Fibroblast of lung (primary cell): ENCODE results near the gene KMT2C. TPM values are rescaled to one million over a fixed set of nuclear protein-coding genes. Genes with fewer than 3 reads are reported as not detected.
"Not testable (repeated sequence)": the region's sequence is repeated elsewhere in the genome, so short reads cannot be mapped to it uniquely, and the experiment has no call there.

Experiments
- DNase-seq, 2 donors: peaks; one replicate each; pipeline versions ENCODE4 v3.0.0 to v3.0.0-alpha.2; 2010; ENCODE audit warnings: low read depth in 2 of 2
- H2AFZ ChIP-seq: 2 replicates; pipeline ENCODE4 v1.5.1; 2012; ENCODE audit warnings: low read length, control low read depth, inconsistent platforms
- H3K27ac ChIP-seq: 2 replicates; pipeline ENCODE4 v1.5.1; 2011; ENCODE audit warnings: low read length, control low read depth; ENCODE audit not compliant: insufficient read depth
- H3K27me3 ChIP-seq: 2 replicates; pipeline ENCODE4 v1.5.1; 2011; ENCODE audit warnings: mild to moderate bottlenecking, low read length; ENCODE audit not compliant: control insufficient read depth, insufficient read depth
- H3K36me3 ChIP-seq: 2 replicates; pipeline ENCODE4 v1.5.1; 2011; ENCODE audit warnings: low read length; ENCODE audit not compliant: control insufficient read depth, insufficient read depth
- H3K4me1 ChIP-seq: 2 replicates; pipeline ENCODE4 v1.5.1; 2011; ENCODE audit warnings: low read length; ENCODE audit not compliant: control insufficient read depth, insufficient read depth; ENCODE audit errors: extremely low read depth
- H3K4me2 ChIP-seq: 2 replicates; pipeline ENCODE4 v1.5.1; 2011; ENCODE audit warnings: low read length, control low read depth; ENCODE audit not compliant: insufficient read depth; ENCODE audit errors: extremely low read depth
- H3K4me3 ChIP-seq, 4 experiments: fragments of 200-600 bp in 1 of 4; sonication (generic) in 1 of 4; replicated peaks in 1 of 4; 2 replicates each; pipeline ENCODE4 v1.5.1; 2011 to 2016; ENCODE audit warnings: low read length in 4 of 4, low read depth in 3 of 4, mild to moderate bottlenecking in 3 of 4, control low read depth in 2 of 4, inconsistent platforms in 1 of 4, mixed read lengths in 1 of 4; ENCODE audit not compliant: insufficient read depth in 1 of 4; ENCODE audit errors: control extremely low read depth in 1 of 4
- H3K79me2 ChIP-seq: 2 replicates; pipeline ENCODE4 v1.5.1; 2012; ENCODE audit warnings: mild to moderate bottlenecking, low read length, inconsistent platforms; ENCODE audit not compliant: control insufficient read depth, insufficient read depth
- H3K9ac ChIP-seq: 2 replicates; pipeline ENCODE4 v1.5.1; 2011; ENCODE audit warnings: mild to moderate bottlenecking, low read length, control low read depth; ENCODE audit not compliant: insufficient read depth
- H3K9me3 ChIP-seq: 2 replicates; pipeline ENCODE4 v1.5.1; 2012; ENCODE audit warnings: low read depth, low read length; ENCODE audit not compliant: control insufficient read depth, insufficient read depth
- H4K20me1 ChIP-seq: 2 replicates; pipeline ENCODE4 v1.5.1; 2011; ENCODE audit warnings: low read length; ENCODE audit not compliant: control insufficient read depth, insufficient read depth; ENCODE audit errors: extremely low read depth
- EZH2 ChIP-seq: IDR thresholded peaks from 2 replicates; pipeline ENCODE4 v1.5.1; 2012; ENCODE audit warnings: low read length, control low read depth, mild to moderate bottlenecking; ENCODE audit errors: missing control alignments
- polyA plus RNA-seq, 2 donors: library from polyadenylated mRNA; depleted of rRNA in 1 of 2; stranded (reverse) in 1 of 2; unstranded in 1 of 2; fragments of >200 nt; gene quantifications; 2 replicates each; pipeline ENCODE4 v1.2.1, GENCODE V29; 2011 to 2012; ENCODE audit warnings: missing spikeins in 1 of 2
- total RNA-seq: library from RNA; depleted of rRNA; stranded (reverse); fragments of >200 nt; gene quantifications from 2 replicates; pipeline ENCODE4 v1.2.1, GENCODE V29; 2014
- TF ChIP-seq, protein P1 (sequence below), 2 donors: IDR thresholded peaks in 1 of 2; conservative IDR thresholded peaks in 1 of 2; 1 replicate in 1 of 2; 2 replicates in 1 of 2; pipeline ENCODE4 v1.5.1; 2011 to 2012; ENCODE audit warnings: low read length in 2 of 2, control low read depth in 1 of 2, inconsistent platforms in 1 of 2, low read depth in 1 of 2, mild to moderate bottlenecking in 1 of 2

The KMT2C gene
- total and polyA plus RNA-seq, 2 donors (not counting 1 experiment from before 2014, with no cell fraction given): 11.1 to 32.4 TPM

DNA sequence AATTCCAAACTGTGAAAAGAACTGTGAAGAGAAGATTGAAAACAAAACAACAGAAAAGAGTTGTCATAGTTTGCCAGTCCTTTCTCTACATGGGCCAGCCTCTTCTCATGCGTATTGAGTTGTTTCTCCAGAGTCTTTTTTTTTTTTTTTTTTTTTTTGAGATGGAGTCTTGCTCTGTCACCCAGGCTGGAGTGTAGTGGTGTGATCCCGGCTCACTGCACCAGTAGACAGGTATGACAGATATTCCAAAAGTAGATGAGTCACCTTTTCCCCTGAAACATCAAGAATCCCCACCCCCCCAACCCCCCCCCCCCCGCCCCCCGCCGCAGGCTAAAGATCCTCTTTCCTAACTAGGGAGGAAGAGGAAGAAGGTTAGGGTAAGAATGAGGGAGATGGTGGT lies 15.6 kb upstream of the KMT2C start:
- no peaks in the 10 kb centered on the region for H3K9me3 ChIP-seq
- no peaks in the 10 kb centered on the region for H3K79me2 ChIP-seq
- H3K4me2 ChIP-seq: no peak overlapping the region
- no peak overlapping the region for H2AFZ ChIP-seq
- no peaks in the 10 kb centered on the region for H3K36me3 ChIP-seq
- H3K27me3 ChIP-seq: no peaks in the 10 kb centered on the region
- H4K20me1 ChIP-seq: no peaks in the 10 kb centered on the region
- no peak for DNase-seq
- H3K4me1 ChIP-seq: no peaks in the 10 kb centered on the region
- TF ChIP-seq EZH2: no peak
- TF ChIP-seq, protein P1, sequence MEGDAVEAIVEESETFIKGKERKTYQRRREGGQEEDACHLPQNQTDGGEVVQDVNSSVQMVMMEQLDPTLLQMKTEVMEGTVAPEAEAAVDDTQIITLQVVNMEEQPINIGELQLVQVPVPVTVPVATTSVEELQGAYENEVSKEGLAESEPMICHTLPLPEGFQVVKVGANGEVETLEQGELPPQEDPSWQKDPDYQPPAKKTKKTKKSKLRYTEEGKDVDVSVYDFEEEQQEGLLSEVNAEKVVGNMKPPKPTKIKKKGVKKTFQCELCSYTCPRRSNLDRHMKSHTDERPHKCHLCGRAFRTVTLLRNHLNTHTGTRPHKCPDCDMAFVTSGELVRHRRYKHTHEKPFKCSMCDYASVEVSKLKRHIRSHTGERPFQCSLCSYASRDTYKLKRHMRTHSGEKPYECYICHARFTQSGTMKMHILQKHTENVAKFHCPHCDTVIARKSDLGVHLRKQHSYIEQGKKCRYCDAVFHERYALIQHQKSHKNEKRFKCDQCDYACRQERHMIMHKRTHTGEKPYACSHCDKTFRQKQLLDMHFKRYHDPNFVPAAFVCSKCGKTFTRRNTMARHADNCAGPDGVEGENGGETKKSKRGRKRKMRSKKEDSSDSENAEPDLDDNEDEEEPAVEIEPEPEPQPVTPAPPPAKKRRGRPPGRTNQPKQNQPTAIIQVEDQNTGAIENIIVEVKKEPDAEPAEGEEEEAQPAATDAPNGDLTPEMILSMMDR (conservative IDR thresholded peaks at IDR 0.05 in 1 of 2, IDR thresholded peaks at IDR 0.05 in 1 of 2; ENCODE audit: low read depth in 1 of 2, low read length in 2 of 2): no peak
- H3K4me3 ChIP-seq: no peak overlapping the region
- no peak overlapping the region for H3K27ac ChIP-seq
- H3K9ac ChIP-seq: no peak overlapping the region

- DNase-seq, H3K27me3 ChIP-seq, H3K4me2 ChIP-seq, H3K79me2 ChIP-seq, H4K20me1 ChIP-seq, H3K4me1 ChIP-seq, H2AFZ ChIP-seq, H3K4me3 ChIP-seq, H3K9ac ChIP-seq, H3K36me3 ChIP-seq, H3K9me3 ChIP-seq, H3K27ac ChIP-seq: not testable (repeated sequence)
Measured at GRCh38 chr7:152445386-152446008, 9.7 kb upstream of the KMT2C start.

- no peak overlapping the region for H3K4me3 ChIP-seq
- no peaks in the 10 kb centered on the region for H3K36me3 ChIP-seq
- H3K4me1 ChIP-seq: no peaks in the 10 kb centered on the region
- no peak overlapping the region for H3K9ac ChIP-seq
- H3K27me3 ChIP-seq: no peaks in the 10 kb centered on the region
- H4K20me1 ChIP-seq: no peaks in the 10 kb centered on the region
- H3K4me2 ChIP-seq: no peak overlapping the region
- H3K9me3 ChIP-seq: no peaks in the 10 kb centered on the region
- H3K79me2 ChIP-seq: no peaks in the 10 kb centered on the region
- no peak overlapping the region for H3K27ac ChIP-seq
- H2AFZ ChIP-seq: no peak overlapping the region
- TF ChIP-seq, protein P1 (conservative IDR thresholded peaks at IDR 0.05 in 1 of 2, IDR thresholded peaks at IDR 0.05 in 1 of 2; ENCODE audit: low read depth in 1 of 2, low read length in 2 of 2): no peak
- no peak for TF ChIP-seq EZH2
- DNase-seq: no peak
Measured at GRCh38 chr7:152443586-152443985, 7.8 kb upstream of the KMT2C start.
